ENCODE measurements around the gene PIR. TPM values are rescaled to one million over a fixed set of nuclear protein-coding genes. Genes with fewer than 3 reads are reported as not detected.
A peak's percentile ranks its signal among the peaks of the same experiment; 100 is the strongest.

Gene PIR
- total RNA-seq, 4 donors from 2014 or later: 14.7 to 30.4 (median 19.1) TPM

DNA sequence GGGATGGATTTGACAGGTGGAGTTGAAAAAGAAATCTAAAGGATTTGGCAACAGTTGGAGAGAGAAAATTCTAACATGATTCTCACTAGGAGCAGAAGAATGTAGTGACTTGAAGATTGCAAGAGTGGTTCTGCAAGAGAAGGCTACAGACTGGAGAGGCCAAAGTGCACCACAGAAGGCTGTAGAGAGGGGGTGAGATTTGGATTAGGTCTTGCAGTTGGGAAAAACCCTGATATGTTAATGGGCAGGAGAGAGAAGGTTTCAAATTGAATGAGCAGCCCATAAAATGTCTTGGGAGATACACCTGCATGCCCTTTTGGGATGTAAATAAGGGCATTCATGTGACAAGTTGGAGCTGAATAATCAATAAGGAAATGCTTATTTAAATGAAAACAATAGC lies 94.3 kb downstream of the PIR start:
- H3K4me3 ChIP-seq: no peak overlapping the region
- ATAC-seq: no peak
- TF ChIP-seq POLR2AphosphoS5 (IDR thresholded peaks at IDR 0.05): no peak
- TF ChIP-seq, protein P1, sequence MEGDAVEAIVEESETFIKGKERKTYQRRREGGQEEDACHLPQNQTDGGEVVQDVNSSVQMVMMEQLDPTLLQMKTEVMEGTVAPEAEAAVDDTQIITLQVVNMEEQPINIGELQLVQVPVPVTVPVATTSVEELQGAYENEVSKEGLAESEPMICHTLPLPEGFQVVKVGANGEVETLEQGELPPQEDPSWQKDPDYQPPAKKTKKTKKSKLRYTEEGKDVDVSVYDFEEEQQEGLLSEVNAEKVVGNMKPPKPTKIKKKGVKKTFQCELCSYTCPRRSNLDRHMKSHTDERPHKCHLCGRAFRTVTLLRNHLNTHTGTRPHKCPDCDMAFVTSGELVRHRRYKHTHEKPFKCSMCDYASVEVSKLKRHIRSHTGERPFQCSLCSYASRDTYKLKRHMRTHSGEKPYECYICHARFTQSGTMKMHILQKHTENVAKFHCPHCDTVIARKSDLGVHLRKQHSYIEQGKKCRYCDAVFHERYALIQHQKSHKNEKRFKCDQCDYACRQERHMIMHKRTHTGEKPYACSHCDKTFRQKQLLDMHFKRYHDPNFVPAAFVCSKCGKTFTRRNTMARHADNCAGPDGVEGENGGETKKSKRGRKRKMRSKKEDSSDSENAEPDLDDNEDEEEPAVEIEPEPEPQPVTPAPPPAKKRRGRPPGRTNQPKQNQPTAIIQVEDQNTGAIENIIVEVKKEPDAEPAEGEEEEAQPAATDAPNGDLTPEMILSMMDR (IDR thresholded peaks at IDR 0.05): no peak
- TF ChIP-seq EP300 (IDR thresholded peaks at IDR 0.05): no peak
- no peak for TF ChIP-seq POLR2A (IDR thresholded peaks at IDR 0.05)
- no peak overlapping the region for H3K27ac ChIP-seq
- H3K27me3 ChIP-seq: no peaks in the 10 kb centered on the region
- H3K36me3 ChIP-seq: no peaks in the 10 kb centered on the region
- no peaks in the 10 kb centered on the region for H3K9me3 ChIP-seq
- H3K4me1 ChIP-seq: no peaks in the 10 kb centered on the region

DNA sequence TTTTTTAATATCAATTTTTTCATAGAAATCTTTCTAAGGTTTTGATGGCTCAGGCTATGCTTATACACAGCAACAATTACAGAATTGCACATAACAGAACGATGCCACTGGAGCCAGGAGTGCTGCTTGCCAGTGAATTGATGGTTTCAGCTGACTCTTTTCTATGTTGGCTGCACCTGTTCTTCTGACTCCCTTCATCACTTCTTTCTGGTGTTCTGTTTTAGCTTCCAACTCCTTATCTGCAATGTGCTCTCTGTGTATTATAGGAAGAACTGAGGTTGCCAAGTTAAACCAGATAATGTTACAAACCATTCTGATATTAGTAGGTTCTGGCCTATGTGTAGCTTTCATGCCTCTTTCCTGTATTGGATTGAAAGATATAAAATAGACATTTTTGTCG lies 97.3 kb downstream of the PIR start:
- ATAC-seq: no peak
- WGBS, 2 donors (ENCODE audit: low coverage in 1 of 2): 38 to 52% methylated on average over 1 to 2 of the region's 2 CpGs
- H3K4me1 ChIP-seq: no peaks in the 10 kb centered on the region
- no peaks in the 10 kb centered on the region for H3K9me3 ChIP-seq
- no peaks in the 10 kb centered on the region for H3K36me3 ChIP-seq
- H3K27ac ChIP-seq: no peak overlapping the region
- TF ChIP-seq POLR2AphosphoS5 (IDR thresholded peaks at IDR 0.05): no peak
- TF ChIP-seq EP300 (IDR thresholded peaks at IDR 0.05): no peak
- TF ChIP-seq, protein P1 (IDR thresholded peaks at IDR 0.05): no peak
- no peak for TF ChIP-seq POLR2A (IDR thresholded peaks at IDR 0.05)
- no peaks in the 10 kb centered on the region for H3K27me3 ChIP-seq
- no peak overlapping the region for H3K4me3 ChIP-seq

DNA sequence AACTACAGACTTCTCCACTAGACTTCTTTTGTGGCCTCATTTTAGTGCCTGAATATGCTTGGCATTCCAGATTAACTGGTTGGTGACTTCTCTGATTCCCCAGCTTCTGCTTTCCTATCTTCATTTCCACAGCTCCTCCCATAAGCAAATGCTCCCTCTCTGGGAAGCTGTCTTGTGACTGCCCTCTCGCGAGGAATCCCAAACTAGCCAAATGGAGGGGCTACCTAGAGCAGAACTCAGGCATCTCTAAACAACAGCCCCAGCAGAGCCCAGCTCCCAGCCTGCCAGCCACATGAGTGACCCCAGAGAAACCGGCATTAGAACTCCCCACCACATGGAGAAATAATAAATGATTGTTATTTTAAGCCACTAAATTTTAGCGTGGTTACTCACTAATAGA lies 101.3 kb downstream of the PIR start:
- Histone ChIP-seq H3K4me3 (no peak overlapping the region), H3K27me3 (no peaks in the 10 kb centered on the region), H3K36me3 (no peaks in the 10 kb centered on the region), H3K27ac (no peak overlapping the region), H3K4me1 (no peaks in the 10 kb centered on the region), H3K9me3 (no peaks in the 10 kb centered on the region)
- no peak for ATAC-seq
- TF ChIP-seq POLR2AphosphoS5 (IDR thresholded peaks at IDR 0.05): no peak
- TF ChIP-seq POLR2A (IDR thresholded peaks at IDR 0.05): no peak
- TF ChIP-seq EP300 (IDR thresholded peaks at IDR 0.05): no peak
- TF ChIP-seq, protein P1 (IDR thresholded peaks at IDR 0.05): no peak
- WGBS, 2 donors (ENCODE audit: low coverage in 1 of 2): 86 to 90% methylated on average over 1 to 2 of the region's 4 CpGs

DNA sequence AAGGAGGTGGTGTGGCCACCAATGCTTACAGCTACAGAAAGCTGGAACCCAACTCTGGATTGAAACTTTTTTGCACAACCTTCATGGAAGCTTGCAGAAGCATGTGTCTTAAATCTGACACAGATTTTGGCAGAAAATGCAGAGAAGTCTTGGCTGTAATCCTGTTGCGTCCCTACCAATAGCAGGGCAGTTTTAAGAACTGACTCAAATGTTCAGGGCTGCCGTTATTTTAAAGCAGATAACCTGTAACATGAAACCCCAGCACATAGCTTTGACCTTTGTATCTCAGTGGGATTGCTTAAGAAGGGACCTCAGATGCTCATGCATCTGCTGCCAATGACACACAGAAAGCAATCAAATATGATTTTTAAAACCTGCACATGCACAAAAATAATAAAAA lies 108.8 kb downstream of the PIR start, which contains the start of gene VEGFD:
Gene VEGFD, minus strand, starts transcription at position 110 of the 400 bp plus-strand sequence. CDS start 467 bp downstream, outside the sequence.
- no peaks in the 10 kb centered on the region for H3K9me3 ChIP-seq
- no peak within 1 kb of the TSS for H3K4me3 ChIP-seq
- H3K36me3 ChIP-seq: no peaks in the 10 kb centered on the region
- no peak within 1 kb of the TSS for H3K27ac ChIP-seq
- WGBS, 2 donors (ENCODE audit: low coverage in 1 of 2): 37 to 55% methylated on average over 2 of the region's 2 CpGs
- no peaks in the 10 kb centered on the region for H3K4me1 ChIP-seq
- no peaks in the 10 kb centered on the region for H3K27me3 ChIP-seq
- ATAC-seq: peak; percentile 51
- TF ChIP-seq, protein P1 (IDR thresholded peaks at IDR 0.05): no peak
- TF ChIP-seq POLR2AphosphoS5 (IDR thresholded peaks at IDR 0.05) (no peak), POLR2A (IDR thresholded peaks at IDR 0.05) (no peak), EP300 (IDR thresholded peaks at IDR 0.05) (no peak)

DNA sequence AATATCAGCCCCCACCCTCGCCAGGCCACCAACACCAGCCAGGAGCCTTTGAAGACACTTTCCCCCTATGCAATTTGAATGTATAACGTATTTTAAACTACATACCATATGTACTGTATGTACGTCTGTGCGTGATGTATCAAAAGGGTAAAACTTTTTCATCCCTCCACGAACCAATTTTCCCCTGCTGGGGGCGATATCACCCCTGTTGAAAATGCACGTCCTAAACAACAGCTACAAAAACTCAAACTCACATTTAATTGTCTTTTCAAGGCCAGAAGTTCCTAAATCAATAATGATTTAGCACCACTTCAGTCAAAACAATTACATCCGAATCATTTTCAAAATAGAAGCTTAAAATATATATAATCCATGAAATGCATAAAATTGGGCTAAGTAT lies 110.3 kb downstream of the PIR start:
- 45 to 80% methylated on average over 8 of the region's 8 CpGs for WGBS, 2 donors (ENCODE audit: low coverage in 1 of 2)
- no peak for TF ChIP-seq POLR2AphosphoS5 (IDR thresholded peaks at IDR 0.05)
- TF ChIP-seq, protein P1 (IDR thresholded peaks at IDR 0.05): peak in 1 of 4 experiments; percentile 14
- H3K9me3 ChIP-seq: no peaks in the 10 kb centered on the region
- no peaks in the 10 kb centered on the region for H3K27me3 ChIP-seq
- no peak overlapping the region for H3K4me3 ChIP-seq
- no peaks in the 10 kb centered on the region for H3K36me3 ChIP-seq
- H3K27ac ChIP-seq: no peak overlapping the region
- no peak for ATAC-seq
- H3K4me1 ChIP-seq: no peaks in the 10 kb centered on the region

Data from gastroesophageal sphincter (tissue), 4 donors.